MCF 10A (cell line): Measurements from ENCODE around the gene CST3. TPM values are rescaled to one million over a fixed set of nuclear protein-coding genes. Genes with fewer than 3 reads are reported as not detected.

ENCODE experiments used
- BruUV-seq: library from RNA; stranded (reverse); fragments of 400-500 nt; replicated peaks from 2 replicates; lab custom pipeline; 2021; lab: Mats Ljungman, UMichigan
- CTCF ChIA-PET: fragments of 300-600 bp; sonication (Branson Sonifier 250); formaldehyde crosslinking; extraction: SDS; loops from one replicate; lab custom pipeline; 2021; ENCODE audit warnings: antibody characterized with exemption, inconsistent platforms; lab: Yijun Ruan, JAX
- POLR2A ChIA-PET: fragments of 300-600, 350-650 bp; sonication (Branson Sonifier 250); formaldehyde crosslinking; extraction: SDS; loops from one replicate; lab custom pipeline; 2020; ENCODE audit warnings: antibody characterized with exemption, inconsistent platforms; lab: Yijun Ruan, JAX
- DNase-seq: peaks from one replicate; pipeline ENCODE4 v3.0.0-alpha.2; 2018; ENCODE audit not compliant: unreplicated experiment
- H3K27ac Mint-ChIP-seq: one replicate; pipeline ENCODE4 v1.8.0; 2022; ENCODE audit warnings: mild to moderate bottlenecking, low read depth, mixed read lengths; ENCODE audit not compliant: unreplicated experiment
- H3K27me3 Mint-ChIP-seq: one replicate; pipeline ENCODE4 v1.8.0; 2022; ENCODE audit warnings: mixed read lengths; ENCODE audit not compliant: insufficient read depth, unreplicated experiment
- H3K36me3 Mint-ChIP-seq: one replicate; pipeline ENCODE4 v1.8.0; 2022; ENCODE audit warnings: mild to moderate bottlenecking, moderate library complexity, mixed read lengths; ENCODE audit not compliant: insufficient read depth, unreplicated experiment
- H3K4me1 Mint-ChIP-seq: one replicate; pipeline ENCODE4 v1.8.0; 2022; ENCODE audit warnings: mixed read lengths; ENCODE audit not compliant: insufficient read depth, unreplicated experiment
- H3K4me3 Mint-ChIP-seq: one replicate; pipeline ENCODE4 v1.8.0; 2022; ENCODE audit warnings: mild to moderate bottlenecking, moderate library complexity, mixed read lengths; ENCODE audit not compliant: unreplicated experiment
- H3K9me3 Mint-ChIP-seq: one replicate; pipeline ENCODE4 v1.8.0; 2022; ENCODE audit warnings: mixed read lengths; ENCODE audit not compliant: unreplicated experiment
- intact Hi-C: fragments of 100-400 bp; cut with micrococcal nuclease; formaldehyde crosslinking; loops from 2 replicates; pipeline ENCODE4 v1.14.1; 2022
- total RNA-seq: library from RNA; stranded (reverse); gene quantifications from 2 replicates; pipeline ENCODE4 v1.2.3, GENCODE V29; 2022
- TF ChIP-seq, protein P1 (sequence below): fragments of 200-600 bp; IDR thresholded peaks from one replicate; pipeline ENCODE4 v1.8.0; 2022; ENCODE audit warnings: antibody characterized with exemption, mild to moderate bottlenecking; ENCODE audit not compliant: unreplicated experiment

Gene CST3
- total RNA-seq, 1 experiment from 2014 or later = 303 TPM

DNA sequence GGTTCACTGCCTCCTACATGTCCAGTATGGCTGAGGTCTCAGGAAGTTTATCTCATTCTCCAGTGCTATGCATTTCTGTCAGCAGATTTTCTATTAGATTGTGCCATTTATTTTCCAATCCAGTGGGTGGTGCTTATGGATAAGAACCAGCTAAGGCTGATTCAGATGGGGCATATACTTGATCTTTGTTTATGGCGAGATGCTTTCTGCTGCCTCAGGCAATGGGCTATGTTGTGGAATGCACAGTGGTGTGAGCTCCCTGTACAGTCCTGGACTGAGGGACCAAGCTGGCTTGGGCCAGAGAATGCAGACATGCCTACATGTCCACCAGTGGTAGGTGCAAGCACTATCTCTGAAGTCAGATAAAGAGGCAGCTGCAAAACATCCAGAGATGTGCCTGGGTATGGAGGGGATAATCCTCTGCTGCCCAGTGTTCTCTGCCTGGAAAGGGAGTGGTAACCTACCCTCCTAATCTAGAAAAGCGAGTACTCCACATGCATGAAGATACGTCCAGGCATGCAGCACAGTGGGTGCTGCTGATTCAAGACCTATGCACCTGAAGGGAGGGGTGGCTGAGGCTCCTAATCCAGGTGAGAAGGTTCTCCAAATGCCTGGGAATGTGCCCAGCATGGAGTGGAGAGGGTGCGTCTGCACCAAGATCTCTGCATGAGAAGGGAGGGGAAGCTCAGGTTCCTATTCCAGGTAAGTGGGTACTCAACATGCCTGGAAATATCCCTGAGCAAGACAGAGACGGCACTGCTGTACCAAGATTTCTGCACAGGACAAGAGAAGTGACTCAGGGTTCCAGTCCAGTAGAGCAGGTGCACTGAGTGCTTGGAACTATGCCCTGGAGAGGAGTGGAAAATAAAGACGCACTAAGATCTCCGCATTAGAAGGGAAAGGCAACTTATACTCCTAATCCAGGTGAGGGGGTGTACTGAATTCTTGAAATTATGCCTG, 41.7 kb upstream of the CST3 start:
- Mint-ChIP-seq H3K4me3 (no peak overlapping the region), H3K9me3 (no peaks in the 10 kb centered on the region), H3K27ac (no peak overlapping the region), H3K4me1 (no peaks in the 10 kb centered on the region), H3K27me3 (peaks cover 47% of the 10 kb centered on the region), H3K36me3 (no peaks in the 10 kb centered on the region)
- POLR2A ChIA-PET = no interaction called here
- intact Hi-C loops = no loop called here
- BruUV-seq = no TSS peak
- CTCF ChIA-PET = interaction anchor here (1.2 to 2.0 kb wide), 2 partner anchors 11 to 258 kb away, joined by 3 to 8 read pairs; no protein-coding TSS in a partner anchor
- no peak for DNase-seq
- TF ChIP-seq, protein P1, sequence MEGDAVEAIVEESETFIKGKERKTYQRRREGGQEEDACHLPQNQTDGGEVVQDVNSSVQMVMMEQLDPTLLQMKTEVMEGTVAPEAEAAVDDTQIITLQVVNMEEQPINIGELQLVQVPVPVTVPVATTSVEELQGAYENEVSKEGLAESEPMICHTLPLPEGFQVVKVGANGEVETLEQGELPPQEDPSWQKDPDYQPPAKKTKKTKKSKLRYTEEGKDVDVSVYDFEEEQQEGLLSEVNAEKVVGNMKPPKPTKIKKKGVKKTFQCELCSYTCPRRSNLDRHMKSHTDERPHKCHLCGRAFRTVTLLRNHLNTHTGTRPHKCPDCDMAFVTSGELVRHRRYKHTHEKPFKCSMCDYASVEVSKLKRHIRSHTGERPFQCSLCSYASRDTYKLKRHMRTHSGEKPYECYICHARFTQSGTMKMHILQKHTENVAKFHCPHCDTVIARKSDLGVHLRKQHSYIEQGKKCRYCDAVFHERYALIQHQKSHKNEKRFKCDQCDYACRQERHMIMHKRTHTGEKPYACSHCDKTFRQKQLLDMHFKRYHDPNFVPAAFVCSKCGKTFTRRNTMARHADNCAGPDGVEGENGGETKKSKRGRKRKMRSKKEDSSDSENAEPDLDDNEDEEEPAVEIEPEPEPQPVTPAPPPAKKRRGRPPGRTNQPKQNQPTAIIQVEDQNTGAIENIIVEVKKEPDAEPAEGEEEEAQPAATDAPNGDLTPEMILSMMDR = no peak

DNA sequence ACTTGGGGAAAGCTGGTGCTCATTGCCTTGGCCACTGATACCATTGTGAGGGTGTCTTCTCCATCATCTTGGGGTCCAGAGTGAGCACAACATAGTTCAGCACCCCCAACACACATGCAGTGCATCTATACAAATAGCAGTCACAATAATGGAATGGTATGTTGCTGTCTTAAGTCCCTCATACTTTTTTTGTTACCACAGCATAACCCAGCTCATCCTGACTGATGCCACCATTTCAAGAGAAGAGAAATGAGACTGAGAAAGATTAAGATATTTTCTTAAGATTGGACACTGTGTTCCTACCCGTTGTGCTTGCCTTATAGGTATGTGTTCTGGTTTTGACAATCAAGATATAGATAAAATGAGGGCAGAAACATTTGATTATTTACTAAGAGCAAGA, 35.5 kb upstream of the CST3 start:
- no peaks in the 10 kb centered on the region for H3K4me1 Mint-ChIP-seq
- no peak overlapping the region for H3K27ac Mint-ChIP-seq
- ChIA-PET POLR2A (no interaction called here), CTCF (interaction anchor here (0.6 to 0.7 kb wide), 3 partner anchors 66 to 264 kb away, joined by 3 read pairs; no protein-coding TSS in a partner anchor)
- TF ChIP-seq, protein P1 = no peak
- H3K36me3 Mint-ChIP-seq = no peaks in the 10 kb centered on the region
- intact Hi-C loops = no loop called here
- H3K9me3 Mint-ChIP-seq = no peaks in the 10 kb centered on the region
- BruUV-seq = no TSS peak
- H3K4me3 Mint-ChIP-seq = no peak overlapping the region
- no peak for DNase-seq
- peaks cover 33% of the 10 kb centered on the region for H3K27me3 Mint-ChIP-seq

DNA sequence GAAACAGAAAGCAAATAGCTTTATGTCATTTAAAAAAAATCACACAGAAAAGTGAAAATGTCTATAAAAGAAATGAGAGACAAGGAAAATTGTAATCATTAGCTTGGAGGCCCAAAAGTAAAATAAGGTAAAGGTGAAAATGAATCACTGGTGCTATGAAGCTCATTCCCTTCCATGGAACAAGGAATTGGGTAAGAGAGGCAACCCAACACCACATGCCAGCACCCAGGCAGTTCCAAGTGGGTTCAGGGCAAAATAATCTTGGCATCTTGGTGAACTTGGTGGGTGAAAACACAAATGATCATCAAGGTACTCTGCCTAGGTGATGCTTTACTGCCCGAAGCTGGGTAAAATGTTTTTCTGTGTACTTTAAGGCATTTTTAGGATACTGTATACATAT, 34.4 kb upstream of the CST3 start:
- Mint-ChIP-seq H3K9me3 (no peaks in the 10 kb centered on the region), H3K27ac (no peak overlapping the region), H3K4me1 (no peaks in the 10 kb centered on the region), H3K4me3 (no peak overlapping the region), H3K27me3 (peaks cover 24% of the 10 kb centered on the region), H3K36me3 (no peaks in the 10 kb centered on the region)
- ChIA-PET CTCF (interaction anchor here (0.8 kb wide), 1 partner anchor 1259 kb away, joined by 3 read pairs; no protein-coding TSS in a partner anchor), POLR2A (no interaction called here)
- intact Hi-C loops = no loop called here
- DNase-seq = no peak
- BruUV-seq = no TSS peak
- TF ChIP-seq, protein P1 = no peak

DNA sequence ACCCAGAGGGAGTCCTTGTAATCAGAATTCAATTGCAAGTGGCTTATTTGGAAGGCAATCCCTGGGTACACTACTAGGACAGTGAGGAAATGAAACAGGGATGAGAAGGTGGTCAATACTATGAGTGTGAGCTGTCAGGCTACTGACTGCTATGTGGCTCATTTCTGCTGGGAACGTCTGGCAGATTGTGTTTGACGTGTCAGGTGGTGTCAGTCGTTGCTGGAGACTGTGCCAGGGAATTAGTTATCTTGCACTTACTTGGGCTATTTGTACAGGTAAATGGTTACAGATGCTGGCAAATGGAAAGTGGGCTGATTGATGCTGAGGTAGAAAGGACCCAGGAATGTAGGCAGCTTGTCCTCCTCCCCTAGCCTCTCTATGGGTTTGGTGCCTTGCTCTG, 33.7 kb upstream of the CST3 start:
- no peaks in the 10 kb centered on the region for H3K4me1 Mint-ChIP-seq
- ChIA-PET CTCF (interaction anchor here (0.7 to 1.5 kb wide), 3 partner anchors 10 to 1386 kb away, joined by 3 to 8 read pairs (median 3); no protein-coding TSS in a partner anchor), POLR2A (no interaction called here)
- intact Hi-C loops = no loop called here
- BruUV-seq = no TSS peak
- DNase-seq = no peak
- H3K27ac Mint-ChIP-seq = no peak overlapping the region
- no peaks in the 10 kb centered on the region for H3K9me3 Mint-ChIP-seq
- H3K27me3 Mint-ChIP-seq = peaks cover 17% of the 10 kb centered on the region
- no peaks in the 10 kb centered on the region for H3K36me3 Mint-ChIP-seq
- TF ChIP-seq, protein P1 = no peak
- no peak overlapping the region for H3K4me3 Mint-ChIP-seq
